ENCODE results near the gene SHKBP1. TPM values are rescaled to one million over a fixed set of nuclear protein-coding genes. Genes with fewer than 3 reads are reported as not detected.

The SHKBP1 gene
- total and polyA plus RNA-seq, 2 of the 8 experiments (the other 6 are each of a cell fraction or from before 2014, with no cell fraction given): 74.6 to 98.8 TPM

DNA sequence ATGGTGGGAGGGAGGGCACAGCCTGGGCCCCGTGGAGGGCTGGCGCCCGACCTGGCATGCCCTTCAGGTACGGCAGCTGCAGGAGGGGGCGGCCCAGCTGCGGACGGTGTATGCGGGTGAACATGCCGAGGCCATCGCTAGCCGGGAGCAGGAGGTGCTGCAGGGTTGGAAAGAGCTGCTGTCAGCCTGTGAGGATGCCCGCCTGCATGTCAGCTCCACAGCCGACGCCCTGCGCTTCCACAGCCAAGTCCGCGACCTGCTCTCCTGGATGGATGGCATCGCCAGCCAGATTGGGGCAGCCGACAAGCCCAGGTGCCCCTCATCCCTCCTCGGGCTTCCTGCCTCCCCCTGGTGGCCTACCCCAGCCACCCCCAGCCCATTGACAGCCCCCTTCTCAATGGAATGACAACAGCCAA lies 16.6 kb upstream of the SHKBP1 start:
- no peak overlapping the region for H2BK15ac ChIP-seq (ENCODE audit: low read length)
- no peaks in the 10 kb centered on the region for H4K20me1 ChIP-seq (replicated peaks in 1 of 2; ENCODE audit: control insufficient read depth in 1 of 2, insufficient read depth in 2 of 2, low read length in 2 of 2)
- no peak overlapping the region for H3K23ac ChIP-seq (ENCODE audit: insufficient read length)
- no peak overlapping the region for H2AFZ ChIP-seq (ENCODE audit: low read length)
- no peak overlapping the region for H3K4ac ChIP-seq (replicated peaks; ENCODE audit: insufficient read length, low read depth, low read length)
- H3K27ac ChIP-seq (ENCODE audit: low read depth, low read length): no peak overlapping the region
- H4K5ac ChIP-seq (ENCODE audit: insufficient read length, low read depth, low read length): no peak overlapping the region
- no peak overlapping the region for H2BK5ac ChIP-seq (ENCODE audit: low read depth, low read length)
- POLR2A ChIA-PET (ENCODE audit: partially characterized antibody): no interaction called here
- H2BK120ac ChIP-seq (replicated peaks; ENCODE audit: low read depth, low read length): no peak overlapping the region
- no peaks in the 10 kb centered on the region for H3K4me1 ChIP-seq (replicated peaks in 1 of 4; ENCODE audit: control insufficient read depth in 3 of 4, insufficient read depth in 4 of 4, low read length in 3 of 4)
- no peak overlapping the region for H3K4me2 ChIP-seq (ENCODE audit: insufficient read depth in 1 of 2, low read depth in 2 of 2, low read length in 2 of 2)
- H3K4me3 ChIP-seq (ENCODE audit: extremely low read depth in 1 of 4, insufficient read depth in 2 of 4, low read depth in 3 of 4, low read length in 4 of 4): no peak overlapping the region
- H2BK12ac ChIP-seq (ENCODE audit: low read depth, low read length): no peak overlapping the region
- no peak overlapping the region for H3K18ac ChIP-seq (ENCODE audit: extremely low read depth, low read length)
- H2AK5ac ChIP-seq (ENCODE audit: low read depth, low read length): no peak overlapping the region
- H3K27me3 ChIP-seq (replicated peaks in 1 of 4; ENCODE audit: control insufficient read depth in 3 of 4, extremely low read depth in 1 of 4, insufficient read depth in 3 of 4, low read length in 3 of 4): peaks cover under 1 to 15% (median 8%) of the 10 kb centered on the region in 4 experiments
- H3K79me1 ChIP-seq (ENCODE audit: low read depth, low read length): no peaks in the 10 kb centered on the region
- no peaks in the 10 kb centered on the region for H3K23me2 ChIP-seq (ENCODE audit: low read depth, low read length)
- H4K8ac ChIP-seq (ENCODE audit: extremely low read depth, insufficient read depth, low read length): no peak overlapping the region
- FAIRE-seq: no peak
- no peak for DNase-seq (ENCODE audit: low read depth in 1 of 2, low spot score in 2 of 2)
- H3K9ac ChIP-seq (replicated peaks in 1 of 4; ENCODE audit: extremely low read depth in 1 of 4, low read depth in 3 of 4, low read length in 3 of 4): no peak overlapping the region
- no peak overlapping the region for H3K56ac ChIP-seq (replicated peaks; ENCODE audit: insufficient read length, low read depth, low read length)
- CTCF ChIA-PET (ENCODE audit: partially characterized antibody): interaction anchor here (0.7 to 2.4 kb wide), 9 partner anchors 10 to 96 kb away, joined by 3 to 8 read pairs (median 4); no protein-coding TSS in a partner anchor
- H3K79me2 ChIP-seq (ENCODE audit: control insufficient read depth in 1 of 2, insufficient read depth in 2 of 2, low read length in 2 of 2): no peaks in the 10 kb centered on the region
- WGBS, 2 experiments (ENCODE audit: extremely low coverage in 1 of 2, insufficient coverage in 1 of 2, insufficient read length in 1 of 2, insufficient replicate concordance in 2 of 2, low coverage in 1 of 2, low lambda C conversion rate in 2 of 2, missing lambda C conversion rate in 1 of 2): 93% methylated on average over 12 of the region's 20 CpGs; no CpG with 5 or more reads in 1 of the 2 experiments
- no peak overlapping the region for H4K91ac ChIP-seq (replicated peaks; ENCODE audit: insufficient read length, low read length)
- no peak overlapping the region for H2BK20ac ChIP-seq (ENCODE audit: low read length)
- H3K14ac ChIP-seq (ENCODE audit: insufficient read length): no peak overlapping the region
- no peaks in the 10 kb centered on the region for H3K9me3 ChIP-seq (ENCODE audit: insufficient read depth in 2 of 2, low read depth in 1 of 2, low read length in 1 of 2)
- H3K36me3 ChIP-seq (ENCODE audit: control insufficient read depth in 2 of 4, insufficient read depth in 4 of 4, low read length in 3 of 4): no peaks in the 10 kb centered on the region
- TF ChIP-seq TAF7 (optimal IDR thresholded peaks at IDR 0.05; ENCODE audit: borderline replicate concordance, low read depth, low read length): no peak
- no peak for TF ChIP-seq EP300 (IDR thresholded peaks at IDR 0.05; ENCODE audit: borderline replicate concordance in 1 of 2, low read depth in 2 of 2, low read length in 2 of 2)
- TF ChIP-seq CTCF (IDR thresholded peaks at IDR 0.05; ENCODE audit: control extremely low read depth in 1 of 3, insufficient read depth in 1 of 3, low read depth in 1 of 3, low read length in 3 of 3): peak; percentile 27 to 40 (median 31); a peak in 3 of 4 replicates
- TF ChIP-seq RAD21 (IDR thresholded peaks at IDR 0.05 in 1 of 2, conservative IDR thresholded peaks at IDR 0.05 in 1 of 2; ENCODE audit: low read depth in 2 of 2, low read length in 2 of 2): peak in 1 of 2 experiments; percentile 22; a peak in 1 of 4 replicates
